ENCODE measurements around the gene HAUS5.

DNA sequence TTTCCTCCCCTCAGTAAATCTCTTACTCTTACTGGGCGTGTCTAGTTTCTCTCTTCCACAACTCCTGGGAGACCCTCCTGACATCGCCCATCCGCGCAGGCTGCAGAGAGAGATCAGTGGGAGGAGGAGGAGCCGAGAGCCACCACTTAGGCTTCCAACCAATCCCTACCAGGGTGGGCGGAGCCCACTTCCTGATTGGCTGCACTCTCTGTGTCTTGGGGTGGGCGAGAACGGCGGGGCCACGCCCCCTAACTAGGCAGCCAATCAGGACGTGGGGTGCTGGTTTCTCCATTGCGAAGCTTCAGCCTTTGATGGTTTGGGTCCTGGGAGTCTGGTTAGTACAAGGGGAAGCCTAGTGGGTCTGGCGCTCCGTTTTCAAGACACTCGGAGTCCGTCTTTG, 26.7 kb upstream of the HAUS5 start, which contains the start of gene PMIS2:
- no peak for TF ChIP-seq CTCF (IDR thresholded peaks at IDR 0.05; ENCODE audit: low read length)
- TF ChIP-seq EZH2 (IDR thresholded peaks at IDR 0.05; ENCODE audit: borderline replicate concordance, low read length), result no peak

Measured in OCI-LY1 (cell line).